ENCODE data around the gene ANAPC4. TPM values are rescaled to one million over a fixed set of nuclear protein-coding genes. Genes with fewer than 3 reads are reported as not detected.

ANAPC4 gene
- total RNA-seq, 6 experiments from 2014 or later = 15.0 to 20.6 (median 17.2) TPM

DNA sequence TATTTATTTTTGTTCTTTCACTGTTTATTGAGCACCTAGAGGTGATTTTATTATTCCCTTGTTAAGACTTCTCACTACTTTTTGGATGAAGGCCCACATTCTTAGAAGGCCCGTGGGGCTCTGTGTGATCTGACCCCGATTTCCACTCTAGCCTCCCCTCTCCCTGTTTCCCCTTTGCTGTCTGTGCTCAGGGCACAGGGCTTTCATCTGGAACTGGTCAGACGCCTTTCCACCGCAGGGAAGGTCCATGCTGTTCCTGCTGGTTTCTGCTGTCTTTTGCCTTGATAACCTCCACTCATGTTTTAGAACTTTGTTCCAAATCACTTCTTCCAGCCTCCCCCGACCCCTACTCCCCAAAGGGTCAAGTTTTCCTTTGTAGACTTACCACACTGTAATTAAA, 31.3 kb upstream of the ANAPC4 start:
- H3K27ac Mint-ChIP-seq = peak overlapping the region; percentile 5; the same call in 1 of the 2 replicates
- no peak overlapping the region for H3K4me3 Mint-ChIP-seq
- H3K27me3 Mint-ChIP-seq (ENCODE audit: insufficient read depth) = no peaks in the 10 kb centered on the region; the same call in 1 of the 2 replicates
- H3K36me3 Mint-ChIP-seq (ENCODE audit: low read depth) = peaks cover 12% of the 10 kb centered on the region; the same call in 1 of the 2 replicates
- TF ChIP-seq, protein P1, sequence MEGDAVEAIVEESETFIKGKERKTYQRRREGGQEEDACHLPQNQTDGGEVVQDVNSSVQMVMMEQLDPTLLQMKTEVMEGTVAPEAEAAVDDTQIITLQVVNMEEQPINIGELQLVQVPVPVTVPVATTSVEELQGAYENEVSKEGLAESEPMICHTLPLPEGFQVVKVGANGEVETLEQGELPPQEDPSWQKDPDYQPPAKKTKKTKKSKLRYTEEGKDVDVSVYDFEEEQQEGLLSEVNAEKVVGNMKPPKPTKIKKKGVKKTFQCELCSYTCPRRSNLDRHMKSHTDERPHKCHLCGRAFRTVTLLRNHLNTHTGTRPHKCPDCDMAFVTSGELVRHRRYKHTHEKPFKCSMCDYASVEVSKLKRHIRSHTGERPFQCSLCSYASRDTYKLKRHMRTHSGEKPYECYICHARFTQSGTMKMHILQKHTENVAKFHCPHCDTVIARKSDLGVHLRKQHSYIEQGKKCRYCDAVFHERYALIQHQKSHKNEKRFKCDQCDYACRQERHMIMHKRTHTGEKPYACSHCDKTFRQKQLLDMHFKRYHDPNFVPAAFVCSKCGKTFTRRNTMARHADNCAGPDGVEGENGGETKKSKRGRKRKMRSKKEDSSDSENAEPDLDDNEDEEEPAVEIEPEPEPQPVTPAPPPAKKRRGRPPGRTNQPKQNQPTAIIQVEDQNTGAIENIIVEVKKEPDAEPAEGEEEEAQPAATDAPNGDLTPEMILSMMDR (IDR thresholded peaks at IDR 0.05) = no peak
- no peak for DNase-seq
- H3K9me3 Mint-ChIP-seq = no peaks in the 10 kb centered on the region
- H3K4me1 Mint-ChIP-seq (ENCODE audit: low read depth) = peaks cover 29% of the 10 kb centered on the region

DNA sequence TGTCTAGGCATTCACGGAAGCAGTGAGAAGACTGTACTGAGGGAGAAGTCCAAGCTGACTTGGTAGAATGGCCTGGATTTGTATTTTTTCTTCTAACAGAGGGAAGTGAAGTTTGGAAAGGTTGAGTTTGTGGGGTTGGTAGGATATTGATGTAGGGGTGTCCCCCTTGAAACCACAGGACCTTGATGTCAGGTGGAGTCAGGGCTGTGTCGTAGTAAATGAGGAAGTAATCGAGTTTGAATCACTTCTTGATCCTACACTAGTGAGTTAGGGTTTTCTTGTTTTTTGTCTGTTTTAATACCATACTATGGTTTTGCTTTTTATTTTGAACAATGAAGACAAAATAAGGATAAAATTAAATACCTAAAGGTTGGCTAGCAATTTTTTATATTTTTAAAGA, 30.1 kb upstream of the ANAPC4 start:
- no peaks in the 10 kb centered on the region for H3K27me3 Mint-ChIP-seq (ENCODE audit: insufficient read depth)
- H3K9me3 Mint-ChIP-seq = no peaks in the 10 kb centered on the region
- H3K36me3 Mint-ChIP-seq (ENCODE audit: low read depth) = peaks cover 12% of the 10 kb centered on the region; the same call in 1 of the 2 replicates
- no peak for DNase-seq
- TF ChIP-seq, protein P1 (IDR thresholded peaks at IDR 0.05) = no peak
- H3K4me3 Mint-ChIP-seq = no peak overlapping the region
- peaks cover 41% of the 10 kb centered on the region for H3K4me1 Mint-ChIP-seq (ENCODE audit: low read depth)
- no peak overlapping the region for H3K27ac Mint-ChIP-seq

DNA sequence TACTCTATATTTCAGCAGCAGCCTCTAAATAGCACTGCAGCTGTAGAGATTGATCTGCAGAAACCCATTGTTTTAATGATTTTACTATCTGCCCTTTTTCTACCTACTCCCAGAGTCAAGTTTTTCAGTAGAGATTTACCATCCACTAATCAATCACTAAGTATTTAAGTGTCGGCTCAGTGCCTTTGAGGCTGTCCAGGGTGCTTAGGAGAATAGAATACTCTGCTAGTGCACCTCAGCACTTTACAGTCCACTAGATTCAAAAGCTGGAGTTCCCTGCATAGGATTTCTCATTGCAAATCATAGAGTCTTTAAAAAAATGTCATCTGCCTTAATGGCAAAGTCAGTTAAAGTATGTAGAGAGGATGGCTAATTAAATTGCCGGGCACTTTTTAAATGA, 29.6 kb upstream of the ANAPC4 start:
- H3K9me3 Mint-ChIP-seq = no peaks in the 10 kb centered on the region

DNA sequence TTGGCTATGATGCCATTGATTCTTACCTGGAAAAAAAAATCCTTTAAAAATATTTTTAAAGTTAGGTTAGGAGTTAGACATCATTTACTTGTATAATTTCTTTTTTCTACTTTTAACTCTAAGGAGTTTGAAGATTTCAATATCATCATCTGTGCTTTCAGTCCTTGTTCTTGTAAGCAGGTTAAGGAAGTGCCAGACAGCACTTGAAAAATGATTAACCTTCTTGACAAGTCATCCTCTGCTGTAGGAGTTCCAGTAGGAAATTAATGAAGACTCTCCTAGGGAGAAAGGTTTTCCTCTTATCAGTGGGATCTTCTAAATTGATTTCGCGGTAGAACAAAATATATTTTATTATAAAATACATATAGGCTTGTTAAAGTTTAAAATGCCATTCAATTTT, 29.1 kb upstream of the ANAPC4 start:
- TF ChIP-seq, protein P1 (IDR thresholded peaks at IDR 0.05) = no peak
- H3K27me3 Mint-ChIP-seq (ENCODE audit: insufficient read depth) = no peaks in the 10 kb centered on the region
- H3K4me3 Mint-ChIP-seq = no peak overlapping the region
- no peak overlapping the region for H3K27ac Mint-ChIP-seq
- H3K4me1 Mint-ChIP-seq (ENCODE audit: low read depth) = peaks cover 43% of the 10 kb centered on the region
- peaks cover 12% of the 10 kb centered on the region; the same call in 1 of the 2 replicates for H3K36me3 Mint-ChIP-seq (ENCODE audit: low read depth)
- no peak for DNase-seq
- H3K9me3 Mint-ChIP-seq = no peaks in the 10 kb centered on the region

More for the DNA sequence above, 29.6 kb upstream of the ANAPC4 start:
- DNase-seq = no peak
- Mint-ChIP-seq H3K36me3 (ENCODE audit: low read depth) (peaks cover 12% of the 10 kb centered on the region; the same call in 1 of the 2 replicates), H3K4me3 (no peak overlapping the region), H3K4me1 (ENCODE audit: low read depth) (peaks cover 46% of the 10 kb centered on the region), H3K27ac (no peak overlapping the region), H3K27me3 (ENCODE audit: insufficient read depth) (no peaks in the 10 kb centered on the region)
- TF ChIP-seq, protein P1 (IDR thresholded peaks at IDR 0.05) = no peak

DNA sequence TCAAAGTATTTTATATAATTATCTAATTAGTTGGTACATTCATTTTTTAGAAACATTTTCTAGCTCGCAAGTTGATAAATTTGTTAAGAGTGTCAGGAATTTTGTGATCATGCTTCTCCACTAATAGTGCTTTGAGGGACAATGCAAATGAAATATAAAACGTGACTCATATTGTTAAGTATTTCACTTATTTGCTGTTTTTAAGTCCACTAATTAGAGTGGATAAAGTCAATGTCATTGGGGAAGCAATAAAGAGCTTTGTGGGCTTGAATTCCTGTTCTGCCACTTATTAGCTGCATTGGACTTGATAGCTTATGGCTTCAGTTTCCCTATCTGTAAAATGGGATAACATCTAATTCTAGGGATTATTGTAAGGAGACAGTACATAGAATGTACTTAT, 26.5 kb upstream of the ANAPC4 start:
- TF ChIP-seq, protein P1 (IDR thresholded peaks at IDR 0.05) = no peak
- Mint-ChIP-seq H3K27me3 (ENCODE audit: insufficient read depth) (no peaks in the 10 kb centered on the region), H3K4me1 (ENCODE audit: low read depth) (peaks cover 30% of the 10 kb centered on the region), H3K36me3 (ENCODE audit: low read depth) (0 out of 2 replicates have a peak, but pooled peaks cover 9% of the 10 kb centered on the region), H3K27ac (0 out of 2 replicates have a peak overlapping the region, but pooled peaks have one; percentile 3), H3K4me3 (no peak overlapping the region), H3K9me3 (no peaks in the 10 kb centered on the region)
- peak; percentile 32 for DNase-seq
